Dendritic cell treated with granulocyte-macrophage colony-stimulating factor and Interleukin-4, amounts not matched to agents 40 ng/mL and 50 ng/mL, for 4 days (primary cell): Measurements from ENCODE around the gene SENP8.
"Not testable (repeated sequence)": the region's sequence is repeated elsewhere in the genome, so short reads cannot be mapped to it uniquely, and the experiment has no call there.

ENCODE experiments used
- H3K27ac Mint-ChIP-seq: one replicate; pipeline ENCODE4 v1.8.0; 2022; ENCODE audit warnings: mild to moderate bottlenecking, mixed read lengths
- H3K27me3 Mint-ChIP-seq: one replicate; pipeline ENCODE4 v1.8.0; 2022; ENCODE audit warnings: mild to moderate bottlenecking, mixed read lengths
- H3K36me3 Mint-ChIP-seq: one replicate; pipeline ENCODE4 v1.8.0; 2022; ENCODE audit warnings: low read depth, mixed read lengths
- H3K4me1 Mint-ChIP-seq: one replicate; pipeline ENCODE4 v1.8.0; 2022; ENCODE audit warnings: low read depth, mixed read lengths
- H3K4me3 Mint-ChIP-seq: one replicate; pipeline ENCODE4 v1.8.0; 2022; ENCODE audit warnings: mild to moderate bottlenecking, moderate library complexity, mixed read lengths
- H3K9me3 Mint-ChIP-seq: one replicate; pipeline ENCODE4 v1.8.0; 2022; ENCODE audit warnings: mixed read lengths
- intact Hi-C: fragments of 100-400 bp; cut with micrococcal nuclease; formaldehyde crosslinking; loops from one replicate; pipeline ENCODE4 v1.15.0; 2022

Gene SENP8

GRCh38 chr15:72169921-72170611 lies 51.9 kb downstream of the SENP8 start:
- H3K27me3 Mint-ChIP-seq, result peaks cover 5% of the 10 kb centered on the region
- H3K27ac Mint-ChIP-seq, result no peak overlapping the region
- H3K9me3 Mint-ChIP-seq, result no peaks in the 10 kb centered on the region
- H3K4me3 Mint-ChIP-seq, result no peak overlapping the region
- no peaks in the 10 kb centered on the region for H3K36me3 Mint-ChIP-seq
- intact Hi-C loops, result no loop called here
- no peaks in the 10 kb centered on the region for H3K4me1 Mint-ChIP-seq

GRCh38 chr15:72170691-72171090 lies 52.5 kb downstream of the SENP8 start:
- no peaks in the 10 kb centered on the region for H3K9me3 Mint-ChIP-seq
- no peaks in the 10 kb centered on the region for H3K36me3 Mint-ChIP-seq
- peaks cover 9% of the 10 kb centered on the region for H3K27me3 Mint-ChIP-seq
- H3K4me1 Mint-ChIP-seq, result no peaks in the 10 kb centered on the region
- H3K4me3 Mint-ChIP-seq, result no peak overlapping the region
- H3K27ac Mint-ChIP-seq, result no peak overlapping the region
- intact Hi-C loops, result no loop called here

GRCh38 chr15:72171978-72172377 lies 53.8 kb downstream of the SENP8 start:
- H3K36me3 Mint-ChIP-seq, H3K4me1 Mint-ChIP-seq, H3K9me3 Mint-ChIP-seq, H3K4me3 Mint-ChIP-seq, intact Hi-C loops, H3K27me3 Mint-ChIP-seq, H3K27ac Mint-ChIP-seq: not testable (repeated sequence)

GRCh38 chr15:72172796-72173195 lies 54.6 kb downstream of the SENP8 start:
- H3K27me3 Mint-ChIP-seq, result peaks cover 9% of the 10 kb centered on the region
- intact Hi-C loops, result no loop called here
- no peak overlapping the region for H3K27ac Mint-ChIP-seq
- H3K9me3 Mint-ChIP-seq, result no peaks in the 10 kb centered on the region
- no peak overlapping the region for H3K4me3 Mint-ChIP-seq
- no peaks in the 10 kb centered on the region for H3K4me1 Mint-ChIP-seq
- H3K36me3 Mint-ChIP-seq, result no peaks in the 10 kb centered on the region

GRCh38 chr15:72173401-72173800 lies 55.2 kb downstream of the SENP8 start:
- no peak overlapping the region for H3K4me3 Mint-ChIP-seq
- no peaks in the 10 kb centered on the region for H3K4me1 Mint-ChIP-seq
- no peaks in the 10 kb centered on the region for H3K9me3 Mint-ChIP-seq
- no peak overlapping the region for H3K27ac Mint-ChIP-seq
- H3K36me3 Mint-ChIP-seq, result no peaks in the 10 kb centered on the region
- peaks cover 5% of the 10 kb centered on the region for H3K27me3 Mint-ChIP-seq
- intact Hi-C loops, result no loop called here

- H3K27ac Mint-ChIP-seq, result no peak overlapping the region
- H3K4me1 Mint-ChIP-seq, result no peaks in the 10 kb centered on the region
- peaks cover 5% of the 10 kb centered on the region for H3K27me3 Mint-ChIP-seq
- no peaks in the 10 kb centered on the region for H3K36me3 Mint-ChIP-seq
- H3K4me3 Mint-ChIP-seq, result no peak overlapping the region
- H3K9me3 Mint-ChIP-seq, result no peaks in the 10 kb centered on the region
- intact Hi-C loops, result no loop called here
Measured at GRCh38 chr15:72173864-72174550, 55.8 kb downstream of the SENP8 start.

- H3K27ac Mint-ChIP-seq, result no peak overlapping the region
- no peak overlapping the region for H3K4me3 Mint-ChIP-seq
- intact Hi-C loops, result no loop called here
- H3K4me1 Mint-ChIP-seq, result no peaks in the 10 kb centered on the region
- no peaks in the 10 kb centered on the region for H3K36me3 Mint-ChIP-seq
- H3K9me3 Mint-ChIP-seq, result no peaks in the 10 kb centered on the region
- H3K27me3 Mint-ChIP-seq, result peaks cover 5% of the 10 kb centered on the region
Measured at GRCh38 chr15:72174551-72175165, 56.5 kb downstream of the SENP8 start.

- Mint-ChIP-seq H3K27ac (no peak overlapping the region), H3K4me3 (no peak overlapping the region), H3K9me3 (no peaks in the 10 kb centered on the region), H3K36me3 (no peaks in the 10 kb centered on the region), H3K4me1 (no peaks in the 10 kb centered on the region), H3K27me3 (peaks cover 5% of the 10 kb centered on the region)
- intact Hi-C loops, result no loop called here
Measured at GRCh38 chr15:72175186-72176044, 57.2 kb downstream of the SENP8 start.

- H3K27ac Mint-ChIP-seq, result no peak overlapping the region
Measured at GRCh38 chr15:72176159-72176558, 58.0 kb downstream of the SENP8 start.

GRCh38 chr15:72176743-72177142 lies 58.5 kb downstream of the SENP8 start:
- intact Hi-C loops, result no loop called here
- Mint-ChIP-seq H3K4me3 (no peak overlapping the region), H3K27me3 (peaks cover 5% of the 10 kb centered on the region), H3K36me3 (no peaks in the 10 kb centered on the region), H3K4me1 (no peaks in the 10 kb centered on the region), H3K27ac (no peak overlapping the region), H3K9me3 (no peaks in the 10 kb centered on the region)

More at GRCh38 chr15:72176159-72176558, 58.0 kb downstream of the SENP8 start:
- H3K27me3 Mint-ChIP-seq, result peaks cover 5% of the 10 kb centered on the region
- no peaks in the 10 kb centered on the region for H3K36me3 Mint-ChIP-seq
- no peak overlapping the region for H3K4me3 Mint-ChIP-seq
- H3K4me1 Mint-ChIP-seq, result no peaks in the 10 kb centered on the region
- intact Hi-C loops, result no loop called here
- no peaks in the 10 kb centered on the region for H3K9me3 Mint-ChIP-seq

GRCh38 chr15:72178976-72179585 lies 60.9 kb downstream of the SENP8 start:
- Mint-ChIP-seq H3K27me3 (peaks cover 16% of the 10 kb centered on the region), H3K4me3 (no peak overlapping the region), H3K9me3 (no peaks in the 10 kb centered on the region), H3K4me1 (no peaks in the 10 kb centered on the region), H3K36me3 (no peaks in the 10 kb centered on the region), H3K27ac (no peak overlapping the region)
- intact Hi-C loops, result no loop called here

- no peak overlapping the region for H3K27ac Mint-ChIP-seq
- no peaks in the 10 kb centered on the region for H3K4me1 Mint-ChIP-seq
- peaks cover 22% of the 10 kb centered on the region for H3K27me3 Mint-ChIP-seq
- no peaks in the 10 kb centered on the region for H3K9me3 Mint-ChIP-seq
- H3K4me3 Mint-ChIP-seq, result no peak overlapping the region
- no peaks in the 10 kb centered on the region for H3K36me3 Mint-ChIP-seq
- intact Hi-C loops, result no loop called here
Measured at GRCh38 chr15:72179950-72180581, 61.9 kb downstream of the SENP8 start.

GRCh38 chr15:72180761-72181324 lies 62.6 kb downstream of the SENP8 start:
- no peaks in the 10 kb centered on the region for H3K36me3 Mint-ChIP-seq
- H3K4me1 Mint-ChIP-seq, result no peaks in the 10 kb centered on the region
- no peak overlapping the region for H3K4me3 Mint-ChIP-seq
- H3K27me3 Mint-ChIP-seq, result peaks cover 24% of the 10 kb centered on the region
- no peak overlapping the region for H3K27ac Mint-ChIP-seq
- intact Hi-C loops, result no loop called here
- no peaks in the 10 kb centered on the region for H3K9me3 Mint-ChIP-seq
